GM06990 (cell line): Measurements from ENCODE around the gene ZRANB1.

Experiments used
- DNase-seq: peaks from one replicate; pipeline ENCODE4 v3.0.0-alpha.2; 2011; ENCODE audit not compliant: insufficient read length; ENCODE audit errors: extremely low read depth
- H3K27me3 ChIP-seq: replicated peaks from 2 replicates; pipeline ENCODE4 v1.6.0; 2011; ENCODE audit warnings: low read length; ENCODE audit not compliant: control insufficient read depth, insufficient read depth
- H3K36me3 ChIP-seq: 2 replicates; pipeline ENCODE4 v1.5.1; 2011; ENCODE audit warnings: low read length; ENCODE audit not compliant: control insufficient read depth, insufficient read depth
- H3K4me3 ChIP-seq: replicated peaks from 2 replicates; pipeline ENCODE4 v1.5.1; 2011; ENCODE audit warnings: low read depth, mild to moderate bottlenecking, control low read depth, low read length
- TF ChIP-seq, protein P1 (sequence below): IDR thresholded peaks from 2 replicates; pipeline ENCODE4 v1.5.1; 2011; ENCODE audit warnings: low read length, control low read depth, mild to moderate bottlenecking, inconsistent platforms; ENCODE audit not compliant: insufficient read depth, poor library complexity, severe bottlenecking

Gene ZRANB1

DNA sequence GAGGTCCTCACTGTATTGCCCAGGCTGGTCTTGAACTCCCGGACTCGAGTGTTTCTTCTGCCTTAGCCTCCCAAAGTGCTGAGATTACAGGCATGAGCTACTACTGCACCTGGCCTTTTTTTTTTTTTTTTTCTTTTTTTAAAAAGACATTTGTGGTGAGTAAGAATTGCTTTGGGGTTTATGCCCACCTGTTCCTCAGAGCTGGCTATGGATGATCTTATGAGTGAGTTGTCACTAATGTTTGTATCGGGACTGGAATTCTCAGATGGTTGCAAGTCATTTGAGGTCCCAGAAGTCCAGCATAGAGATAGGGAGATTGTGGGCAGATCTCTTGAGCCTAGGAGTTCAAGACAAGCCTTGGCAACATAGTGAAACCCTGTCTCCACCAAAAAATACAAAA is 35.2 kb downstream of the ZRANB1 start:
- Histone ChIP-seq H3K27me3 (no peaks in the 10 kb centered on the region), H3K36me3 (peaks cover 2% of the 10 kb centered on the region; the same call in 1 of the 2 replicates), H3K4me3 (no peak overlapping the region)
- DNase-seq = no peak
- TF ChIP-seq, protein P1, sequence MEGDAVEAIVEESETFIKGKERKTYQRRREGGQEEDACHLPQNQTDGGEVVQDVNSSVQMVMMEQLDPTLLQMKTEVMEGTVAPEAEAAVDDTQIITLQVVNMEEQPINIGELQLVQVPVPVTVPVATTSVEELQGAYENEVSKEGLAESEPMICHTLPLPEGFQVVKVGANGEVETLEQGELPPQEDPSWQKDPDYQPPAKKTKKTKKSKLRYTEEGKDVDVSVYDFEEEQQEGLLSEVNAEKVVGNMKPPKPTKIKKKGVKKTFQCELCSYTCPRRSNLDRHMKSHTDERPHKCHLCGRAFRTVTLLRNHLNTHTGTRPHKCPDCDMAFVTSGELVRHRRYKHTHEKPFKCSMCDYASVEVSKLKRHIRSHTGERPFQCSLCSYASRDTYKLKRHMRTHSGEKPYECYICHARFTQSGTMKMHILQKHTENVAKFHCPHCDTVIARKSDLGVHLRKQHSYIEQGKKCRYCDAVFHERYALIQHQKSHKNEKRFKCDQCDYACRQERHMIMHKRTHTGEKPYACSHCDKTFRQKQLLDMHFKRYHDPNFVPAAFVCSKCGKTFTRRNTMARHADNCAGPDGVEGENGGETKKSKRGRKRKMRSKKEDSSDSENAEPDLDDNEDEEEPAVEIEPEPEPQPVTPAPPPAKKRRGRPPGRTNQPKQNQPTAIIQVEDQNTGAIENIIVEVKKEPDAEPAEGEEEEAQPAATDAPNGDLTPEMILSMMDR = no peak

DNA sequence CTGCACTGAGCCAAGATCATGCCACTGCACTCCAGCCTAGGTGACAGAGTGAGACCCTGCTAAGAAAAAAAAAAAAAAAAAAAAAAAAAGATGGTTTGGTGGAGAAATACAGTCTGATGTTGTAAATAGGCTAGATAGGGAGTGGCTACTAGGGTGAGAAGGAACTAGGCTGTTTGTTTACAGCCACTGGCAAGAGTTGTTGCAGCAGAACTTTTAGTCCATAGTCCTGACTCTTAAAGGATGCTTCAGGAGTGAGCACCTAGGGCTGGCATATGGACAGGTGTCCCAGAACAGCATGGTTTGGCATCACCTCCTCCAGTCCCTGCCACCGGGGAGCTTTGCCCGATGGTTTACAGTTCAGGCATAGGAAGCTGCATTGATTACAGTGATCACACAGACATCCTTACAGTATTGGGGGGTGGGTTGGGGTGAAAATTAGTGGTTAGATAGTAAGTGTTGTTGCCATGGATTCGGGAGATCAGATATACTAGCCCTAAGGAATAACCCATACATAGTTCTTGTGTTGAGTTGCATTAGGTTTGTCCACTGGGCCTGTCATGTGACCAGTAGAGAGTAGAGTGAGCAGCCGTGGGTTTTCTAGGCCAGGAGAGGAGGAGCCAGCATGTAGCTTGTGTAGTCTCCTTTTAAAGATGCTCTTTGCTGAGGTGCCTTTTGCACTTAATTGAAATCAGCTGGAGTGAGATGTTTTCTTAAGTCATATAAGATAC is 35.9 kb downstream of the ZRANB1 start:
- TF ChIP-seq, protein P1 = no peak
- DNase-seq = no peak
- Histone ChIP-seq H3K4me3 (no peak overlapping the region), H3K27me3 (no peaks in the 10 kb centered on the region), H3K36me3 (peaks cover 2% of the 10 kb centered on the region; the same call in 1 of the 2 replicates)

DNA sequence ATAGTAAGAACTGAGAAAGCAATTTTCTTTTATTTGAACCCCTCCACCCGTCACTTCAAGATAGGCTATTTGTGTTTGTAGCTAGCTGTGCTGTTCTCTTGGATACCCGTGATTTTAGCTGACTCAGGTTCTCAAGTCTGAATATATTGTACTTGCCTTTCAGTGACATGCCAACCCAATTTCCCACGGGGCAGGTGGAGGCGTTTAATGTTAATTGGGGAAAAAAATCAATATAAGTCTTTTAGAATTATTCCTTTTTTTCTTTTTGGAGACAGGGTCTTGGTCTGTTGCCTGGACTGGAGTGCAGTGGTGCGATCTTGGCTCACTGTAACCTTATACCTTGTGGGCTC is 36.4 kb downstream of the ZRANB1 start:
- Histone ChIP-seq H3K36me3 (peaks cover 4% of the 10 kb centered on the region), H3K27me3 (no peaks in the 10 kb centered on the region), H3K4me3 (no peak overlapping the region)
- TF ChIP-seq, protein P1 = no peak
- DNase-seq = no peak

GRCh38 chr10:124983321-124983720 is 41.4 kb downstream of the ZRANB1 start:
- no peak for DNase-seq
- Histone ChIP-seq H3K4me3 (no peak overlapping the region), H3K36me3 (peaks cover 4% of the 10 kb centered on the region), H3K27me3 (no peaks in the 10 kb centered on the region)
- TF ChIP-seq, protein P1 = no peak

- Histone ChIP-seq H3K36me3 (peaks cover 4% of the 10 kb centered on the region), H3K4me3 (no peak overlapping the region), H3K27me3 (no peaks in the 10 kb centered on the region)
- TF ChIP-seq, protein P1 = no peak
- DNase-seq = no peak
These were observed 42.5 kb downstream of the ZRANB1 start for GRCh38 chr10:124984376-124984775.

- TF ChIP-seq, protein P1 = no peak
- H3K36me3 ChIP-seq = peaks cover 4% of the 10 kb centered on the region
- no peak for DNase-seq
- no peaks in the 10 kb centered on the region for H3K27me3 ChIP-seq
- no peak overlapping the region for H3K4me3 ChIP-seq
These were observed 43.2 kb downstream of the ZRANB1 start for GRCh38 chr10:124985162-124985561.
